Tibial artery (tissue), 4 donors: ENCODE results near the gene BUB3.

ENCODE experiments used
- DNase-seq, 2 donors: peaks; one replicate each; pipeline ENCODE4 v3.0.0-alpha.2; 2019
- H3K27ac ChIP-seq, 2 donors: fragments of 200-600 bp; sonication (generic) in 1 of 2; 1 replicate in 1 of 2; 2 replicates in 1 of 2; pipeline ENCODE4 v1.5.1; 2018 to 2019; ENCODE audit warnings: mild to moderate bottlenecking in 1 of 2
- H3K27me3 ChIP-seq, 2 donors: fragments of 200-600 bp; sonication (generic) in 1 of 2; one replicate each; pipeline versions ENCODE4 v1.5.1 to v1.6.0; 2016 to 2019
- H3K36me3 ChIP-seq, 3 donors: fragments of 200-600 bp; sonication (generic) in 2 of 3; one replicate each; pipeline ENCODE4 v1.5.1; 2016 to 2019; ENCODE audit warnings: mild to moderate bottlenecking in 2 of 3
- H3K4me1 ChIP-seq, 4 donors: fragments of 200-600 bp; sonication (generic) in 2 of 4; 1 replicate in 3 of 4; 2 replicates in 1 of 4; pipeline ENCODE4 v1.5.1; 2016 to 2019
- H3K4me3 ChIP-seq, 2 donors: fragments of 200-600 bp; sonication (generic) in 1 of 2; 1 replicate in 1 of 2; 2 replicates in 1 of 2; pipeline ENCODE4 v1.5.1; 2018 to 2019; ENCODE audit warnings: mild to moderate bottlenecking in 2 of 2
- H3K9me3 ChIP-seq, 3 donors: fragments of 200-600 bp; sonication (generic) in 1 of 3; one replicate each; pipeline ENCODE4 v1.5.1; 2016 to 2019
- intact Hi-C: fragments of 100-400 bp; cut with DNase I; formaldehyde crosslinking; loops from one replicate; pipeline ENCODE4 v1.15.0; 2023; ENCODE audit warnings: low total_unique reads
- TF ChIP-seq, protein P1 (sequence below), 2 experiments: fragments of 200-600 bp in 1 of 2; fragments of 450-650 bp in 1 of 2; IDR thresholded peaks; one replicate each; pipeline ENCODE4 v1.5.1; 2017 to 2019; ENCODE audit warnings: antibody characterized with exemption in 2 of 2, mild to moderate bottlenecking in 1 of 2, moderate library complexity in 1 of 2

The BUB3 gene, protein sequence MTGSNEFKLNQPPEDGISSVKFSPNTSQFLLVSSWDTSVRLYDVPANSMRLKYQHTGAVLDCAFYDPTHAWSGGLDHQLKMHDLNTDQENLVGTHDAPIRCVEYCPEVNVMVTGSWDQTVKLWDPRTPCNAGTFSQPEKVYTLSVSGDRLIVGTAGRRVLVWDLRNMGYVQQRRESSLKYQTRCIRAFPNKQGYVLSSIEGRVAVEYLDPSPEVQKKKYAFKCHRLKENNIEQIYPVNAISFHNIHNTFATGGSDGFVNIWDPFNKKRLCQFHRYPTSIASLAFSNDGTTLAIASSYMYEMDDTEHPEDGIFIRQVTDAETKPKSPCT

GRCh38 chr10:123154092-123154710, at the start of gene BUB3:
BUB3 (plus strand) TSS chr10:123154402; CDS start chr10:123154918, 516 bp downstream.
- TF ChIP-seq, protein P1, sequence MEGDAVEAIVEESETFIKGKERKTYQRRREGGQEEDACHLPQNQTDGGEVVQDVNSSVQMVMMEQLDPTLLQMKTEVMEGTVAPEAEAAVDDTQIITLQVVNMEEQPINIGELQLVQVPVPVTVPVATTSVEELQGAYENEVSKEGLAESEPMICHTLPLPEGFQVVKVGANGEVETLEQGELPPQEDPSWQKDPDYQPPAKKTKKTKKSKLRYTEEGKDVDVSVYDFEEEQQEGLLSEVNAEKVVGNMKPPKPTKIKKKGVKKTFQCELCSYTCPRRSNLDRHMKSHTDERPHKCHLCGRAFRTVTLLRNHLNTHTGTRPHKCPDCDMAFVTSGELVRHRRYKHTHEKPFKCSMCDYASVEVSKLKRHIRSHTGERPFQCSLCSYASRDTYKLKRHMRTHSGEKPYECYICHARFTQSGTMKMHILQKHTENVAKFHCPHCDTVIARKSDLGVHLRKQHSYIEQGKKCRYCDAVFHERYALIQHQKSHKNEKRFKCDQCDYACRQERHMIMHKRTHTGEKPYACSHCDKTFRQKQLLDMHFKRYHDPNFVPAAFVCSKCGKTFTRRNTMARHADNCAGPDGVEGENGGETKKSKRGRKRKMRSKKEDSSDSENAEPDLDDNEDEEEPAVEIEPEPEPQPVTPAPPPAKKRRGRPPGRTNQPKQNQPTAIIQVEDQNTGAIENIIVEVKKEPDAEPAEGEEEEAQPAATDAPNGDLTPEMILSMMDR (IDR thresholded peaks at IDR 0.05): peak; percentile 12 to 25
- peaks cover 10 to 21% (median 13%) of the 10 kb centered on the region in 3 donors for H3K36me3 ChIP-seq
- H3K4me1 ChIP-seq: peaks cover 0 to 44% (median 33%) of the 10 kb centered on the region in 4 donors
- DNase-seq: peak; percentile 99
- peak within 1 kb of the TSS; percentile 95 to 96 for H3K4me3 ChIP-seq
- H3K9me3 ChIP-seq: no peaks in the 10 kb centered on the region
- intact Hi-C loops: loop anchor here (5.0 kb wide), 1 partner anchor 147 kb away; the partner anchor contains the start of genes ACADSB and IKZF5
- H3K27me3 ChIP-seq: peaks cover 0 to 42% of the 10 kb centered on the region in 2 donors
- peak within 1 kb of the TSS; percentile 89 to 93 for H3K27ac ChIP-seq

GRCh38 chr10:123109466-123109865, 44.7 kb upstream of the BUB3 start:
- intact Hi-C loops: no loop called here
- Histone ChIP-seq H3K27me3 (peaks cover 0 to 5% of the 10 kb centered on the region in 2 donors), H3K4me3 (no peak overlapping the region), H3K27ac (no peak overlapping the region), H3K4me1 (no peaks in the 10 kb centered on the region), H3K9me3 (no peaks in the 10 kb centered on the region), H3K36me3 (no peaks in the 10 kb centered on the region)
- DNase-seq: no peak
- TF ChIP-seq, protein P1 (IDR thresholded peaks at IDR 0.05): no peak

DNA sequence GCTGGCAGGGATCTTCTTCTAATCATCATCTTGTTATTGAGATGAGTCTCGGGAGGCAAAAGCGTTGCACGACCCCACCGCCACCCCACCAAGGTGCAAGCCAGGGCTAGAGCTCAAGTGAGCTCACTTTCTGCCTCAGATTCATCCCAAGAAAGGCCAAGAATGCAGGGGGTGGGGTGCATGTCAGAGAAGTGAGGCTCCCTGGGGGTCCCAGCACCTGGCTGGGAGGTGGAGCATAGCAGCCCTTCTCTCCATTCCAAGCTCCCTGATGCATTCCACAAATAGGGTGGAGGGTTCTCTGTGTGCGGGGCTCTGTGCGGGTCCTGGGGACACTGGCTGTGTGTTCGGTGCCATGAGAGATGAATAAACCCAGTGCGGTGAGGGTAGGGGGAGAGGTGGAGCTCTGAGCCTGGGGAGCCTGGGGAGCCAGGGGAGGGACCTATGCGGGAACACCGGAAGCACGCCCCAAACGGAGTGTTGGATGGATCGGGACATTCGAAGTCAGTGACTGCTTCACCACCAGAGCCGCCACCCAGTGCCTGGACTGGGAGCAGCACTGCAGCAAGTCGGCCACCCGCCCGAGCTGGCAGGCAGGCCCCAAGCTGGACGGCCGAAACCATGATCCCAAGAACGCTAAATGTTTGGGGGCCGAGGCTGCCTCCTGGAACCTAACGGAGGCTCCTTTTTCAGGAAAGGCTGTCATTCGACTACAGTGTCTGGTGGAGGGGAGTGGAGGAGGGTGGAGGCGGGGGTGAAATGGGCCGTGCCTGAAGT, 36.4 kb upstream of the BUB3 start:
- intact Hi-C loops: no loop called here
- Histone ChIP-seq H3K4me1 (no peaks in the 10 kb centered on the region), H3K27ac (no peak overlapping the region), H3K4me3 (no peak overlapping the region), H3K9me3 (no peaks in the 10 kb centered on the region), H3K36me3 (no peaks in the 10 kb centered on the region), H3K27me3 (peaks cover 0 to 45% of the 10 kb centered on the region in 2 donors)
- DNase-seq: no peak
- TF ChIP-seq, protein P1 (IDR thresholded peaks at IDR 0.05): no peak

GRCh38 chr10:123119081-123119480, 35.1 kb upstream of the BUB3 start:
- H3K27ac ChIP-seq: no peak overlapping the region
- H3K36me3 ChIP-seq: no peaks in the 10 kb centered on the region
- H3K4me3 ChIP-seq: no peak overlapping the region
- H3K9me3 ChIP-seq: no peaks in the 10 kb centered on the region
- TF ChIP-seq, protein P1 (IDR thresholded peaks at IDR 0.05): no peak
- intact Hi-C loops: no loop called here
- H3K27me3 ChIP-seq: peaks cover 0 to 46% of the 10 kb centered on the region in 2 donors
- DNase-seq: no peak
- H3K4me1 ChIP-seq: no peaks in the 10 kb centered on the region

DNA sequence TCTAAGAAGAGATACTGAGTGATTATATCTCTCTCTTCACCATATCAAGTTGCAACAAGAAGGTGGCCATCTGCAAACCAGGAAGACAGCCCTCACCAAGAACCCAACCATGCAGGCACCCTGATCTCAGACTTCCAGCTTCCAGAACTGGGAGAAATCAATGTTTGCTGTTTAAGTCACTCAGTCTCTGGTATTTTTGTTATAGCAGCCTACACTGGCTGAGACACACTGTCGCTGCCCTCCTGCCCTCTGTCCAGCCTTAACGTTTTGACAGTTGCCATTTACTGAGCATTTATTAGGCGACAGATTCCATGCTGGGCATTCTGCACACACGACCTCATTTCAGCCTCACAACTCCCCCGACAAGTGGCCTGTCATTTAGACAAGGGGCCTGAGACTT, 28.0 kb upstream of the BUB3 start:
- H3K9me3 ChIP-seq: peaks cover 0 to 10% (median 0%) of the 10 kb centered on the region in 3 donors
- DNase-seq: no peak
- peaks cover 0 to 71% of the 10 kb centered on the region in 2 donors for H3K27me3 ChIP-seq
- H3K27ac ChIP-seq: no peak overlapping the region
- intact Hi-C loops: no loop called here
- TF ChIP-seq, protein P1 (IDR thresholded peaks at IDR 0.05): no peak
- no peak overlapping the region for H3K4me3 ChIP-seq
- no peaks in the 10 kb centered on the region for H3K36me3 ChIP-seq
- H3K4me1 ChIP-seq: no peaks in the 10 kb centered on the region
